ENCODE measurements around the gene KRT23.
"Not testable (repeated sequence)": the region's sequence is repeated elsewhere in the genome, so short reads cannot be mapped to it uniquely, and the experiment has no call there.

The KRT23 gene

GRCh38 chr17:40936437-40936971 lies 942 bp downstream of the KRT23 start:
- no peak for DNase-seq

GRCh38 chr17:40935624-40936023 lies 1.8 kb downstream of the KRT23 start:
- H3K4me3 ChIP-seq (ENCODE audit: insufficient read depth, low read depth, low read length, poor library complexity, severe bottlenecking): no peak overlapping the region
- no peaks in the 10 kb centered on the region for H3K4me1 ChIP-seq (ENCODE audit: control insufficient read depth, insufficient read depth, low read length, poor library complexity, severe bottlenecking)
- H3K27me3 ChIP-seq (replicated peaks; ENCODE audit: control insufficient read depth, insufficient read depth, low read length, poor library complexity, severe bottlenecking): no peaks in the 10 kb centered on the region
- no peaks in the 10 kb centered on the region for H3K36me3 ChIP-seq (ENCODE audit: control insufficient read depth, insufficient read depth, low read length)
- no peaks in the 10 kb centered on the region for H3K9me3 ChIP-seq (ENCODE audit: control insufficient read depth, low read length)
- no peak overlapping the region for H3K27ac ChIP-seq (ENCODE audit: insufficient read depth, low read length, poor library complexity, severe bottlenecking)
- DNase-seq: no peak

More at GRCh38 chr17:40936437-40936971, 942 bp downstream of the KRT23 start:
- Histone ChIP-seq H3K4me3 (ENCODE audit: insufficient read depth, low read depth, low read length, poor library complexity, severe bottlenecking) (no peak overlapping the region), H3K27ac (ENCODE audit: insufficient read depth, low read length, poor library complexity, severe bottlenecking) (no peak overlapping the region), H3K9me3 (ENCODE audit: control insufficient read depth, low read length) (no peaks in the 10 kb centered on the region), H3K36me3 (ENCODE audit: control insufficient read depth, insufficient read depth, low read length) (no peaks in the 10 kb centered on the region), H3K27me3 (replicated peaks; ENCODE audit: control insufficient read depth, insufficient read depth, low read length, poor library complexity, severe bottlenecking) (no peaks in the 10 kb centered on the region), H3K4me1 (ENCODE audit: control insufficient read depth, insufficient read depth, low read length, poor library complexity, severe bottlenecking) (no peaks in the 10 kb centered on the region)

- Histone ChIP-seq H3K36me3 (ENCODE audit: control insufficient read depth, insufficient read depth, low read length) (no peaks in the 10 kb centered on the region), H3K27ac (ENCODE audit: insufficient read depth, low read length, poor library complexity, severe bottlenecking) (no peak overlapping the region), H3K9me3 (ENCODE audit: control insufficient read depth, low read length) (no peaks in the 10 kb centered on the region), H3K4me3 (ENCODE audit: insufficient read depth, low read depth, low read length, poor library complexity, severe bottlenecking) (no peak overlapping the region), H3K27me3 (replicated peaks; ENCODE audit: control insufficient read depth, insufficient read depth, low read length, poor library complexity, severe bottlenecking) (no peaks in the 10 kb centered on the region), H3K4me1 (ENCODE audit: control insufficient read depth, insufficient read depth, low read length, poor library complexity, severe bottlenecking) (no peaks in the 10 kb centered on the region)
- DNase-seq: no peak
These were observed 4.8 kb downstream of the KRT23 start for GRCh38 chr17:40932608-40933007.

- Histone ChIP-seq H3K4me1 (ENCODE audit: control insufficient read depth, insufficient read depth, low read length, poor library complexity, severe bottlenecking) (no peaks in the 10 kb centered on the region), H3K9me3 (ENCODE audit: control insufficient read depth, low read length) (no peaks in the 10 kb centered on the region), H3K27ac (ENCODE audit: insufficient read depth, low read length, poor library complexity, severe bottlenecking) (no peak overlapping the region), H3K36me3 (ENCODE audit: control insufficient read depth, insufficient read depth, low read length) (no peaks in the 10 kb centered on the region), H3K4me3 (ENCODE audit: insufficient read depth, low read depth, low read length, poor library complexity, severe bottlenecking) (no peak overlapping the region), H3K27me3 (replicated peaks; ENCODE audit: control insufficient read depth, insufficient read depth, low read length, poor library complexity, severe bottlenecking) (no peaks in the 10 kb centered on the region)
- DNase-seq: no peak
These were observed 6.1 kb downstream of the KRT23 start for GRCh38 chr17:40931311-40931710.

- no peaks in the 10 kb centered on the region for H3K36me3 ChIP-seq (ENCODE audit: control insufficient read depth, insufficient read depth, low read length)
- H3K27ac ChIP-seq (ENCODE audit: insufficient read depth, low read length, poor library complexity, severe bottlenecking): no peak overlapping the region
- H3K4me3 ChIP-seq (ENCODE audit: insufficient read depth, low read depth, low read length, poor library complexity, severe bottlenecking): no peak overlapping the region
- no peaks in the 10 kb centered on the region for H3K9me3 ChIP-seq (ENCODE audit: control insufficient read depth, low read length)
- H3K4me1 ChIP-seq (ENCODE audit: control insufficient read depth, insufficient read depth, low read length, poor library complexity, severe bottlenecking): no peaks in the 10 kb centered on the region
- no peak for DNase-seq
- no peaks in the 10 kb centered on the region for H3K27me3 ChIP-seq (replicated peaks; ENCODE audit: control insufficient read depth, insufficient read depth, low read length, poor library complexity, severe bottlenecking)
These were observed 11.1 kb downstream of the KRT23 start for GRCh38 chr17:40926341-40926740.

GRCh38 chr17:40922239-40922638 lies 15.2 kb downstream of the KRT23 start:
- Histone ChIP-seq H3K4me1 (ENCODE audit: control insufficient read depth, insufficient read depth, low read length, poor library complexity, severe bottlenecking) (peaks cover 4% of the 10 kb centered on the region), H3K27me3 (replicated peaks; ENCODE audit: control insufficient read depth, insufficient read depth, low read length, poor library complexity, severe bottlenecking) (no peaks in the 10 kb centered on the region), H3K9me3 (ENCODE audit: control insufficient read depth, low read length) (no peaks in the 10 kb centered on the region), H3K27ac (ENCODE audit: insufficient read depth, low read length, poor library complexity, severe bottlenecking) (no peak overlapping the region), H3K36me3 (ENCODE audit: control insufficient read depth, insufficient read depth, low read length) (no peaks in the 10 kb centered on the region), H3K4me3 (ENCODE audit: insufficient read depth, low read depth, low read length, poor library complexity, severe bottlenecking) (no peak overlapping the region)
- no peak for DNase-seq

- Histone ChIP-seq H3K9me3 (ENCODE audit: control insufficient read depth, low read length) (no peaks in the 10 kb centered on the region), H3K36me3 (ENCODE audit: control insufficient read depth, insufficient read depth, low read length) (no peaks in the 10 kb centered on the region), H3K4me3 (ENCODE audit: insufficient read depth, low read depth, low read length, poor library complexity, severe bottlenecking) (no peak overlapping the region), H3K4me1 (ENCODE audit: control insufficient read depth, insufficient read depth, low read length, poor library complexity, severe bottlenecking) (peaks cover 4% of the 10 kb centered on the region), H3K27me3 (replicated peaks; ENCODE audit: control insufficient read depth, insufficient read depth, low read length, poor library complexity, severe bottlenecking) (no peaks in the 10 kb centered on the region), H3K27ac (ENCODE audit: insufficient read depth, low read length, poor library complexity, severe bottlenecking) (no peak overlapping the region)
- no peak for DNase-seq
These were observed 16.4 kb downstream of the KRT23 start for GRCh38 chr17:40921026-40921425.

GRCh38 chr17:40917116-40917515 lies 20.3 kb downstream of the KRT23 start:
- not testable (repeated sequence) for H3K4me3 ChIP-seq (ENCODE audit: insufficient read depth, low read depth, low read length, poor library complexity, severe bottlenecking); H3K27me3 ChIP-seq (replicated peaks; ENCODE audit: control insufficient read depth, insufficient read depth, low read length, poor library complexity, severe bottlenecking); DNase-seq; H3K9me3 ChIP-seq (ENCODE audit: control insufficient read depth, low read length); H3K36me3 ChIP-seq (ENCODE audit: control insufficient read depth, insufficient read depth, low read length); H3K27ac ChIP-seq (ENCODE audit: insufficient read depth, low read length, poor library complexity, severe bottlenecking); H3K4me1 ChIP-seq (ENCODE audit: control insufficient read depth, insufficient read depth, low read length, poor library complexity, severe bottlenecking)

GRCh38 chr17:40916366-40916765 lies 21.1 kb downstream of the KRT23 start:
- peaks cover 4% of the 10 kb centered on the region for H3K4me1 ChIP-seq (ENCODE audit: control insufficient read depth, insufficient read depth, low read length, poor library complexity, severe bottlenecking)
- no peaks in the 10 kb centered on the region for H3K9me3 ChIP-seq (ENCODE audit: control insufficient read depth, low read length)
- H3K27me3 ChIP-seq (replicated peaks; ENCODE audit: control insufficient read depth, insufficient read depth, low read length, poor library complexity, severe bottlenecking): no peaks in the 10 kb centered on the region
- H3K27ac ChIP-seq (ENCODE audit: insufficient read depth, low read length, poor library complexity, severe bottlenecking): no peak overlapping the region
- H3K4me3 ChIP-seq (ENCODE audit: insufficient read depth, low read depth, low read length, poor library complexity, severe bottlenecking): no peak overlapping the region
- no peaks in the 10 kb centered on the region for H3K36me3 ChIP-seq (ENCODE audit: control insufficient read depth, insufficient read depth, low read length)
- no peak for DNase-seq

GRCh38 chr17:40915721-40916256 lies 21.7 kb downstream of the KRT23 start:
- Histone ChIP-seq H3K27me3 (replicated peaks; ENCODE audit: control insufficient read depth, insufficient read depth, low read length, poor library complexity, severe bottlenecking) (no peaks in the 10 kb centered on the region), H3K27ac (ENCODE audit: insufficient read depth, low read length, poor library complexity, severe bottlenecking) (no peak overlapping the region), H3K4me1 (ENCODE audit: control insufficient read depth, insufficient read depth, low read length, poor library complexity, severe bottlenecking) (no peaks in the 10 kb centered on the region), H3K9me3 (ENCODE audit: control insufficient read depth, low read length) (no peaks in the 10 kb centered on the region), H3K36me3 (ENCODE audit: control insufficient read depth, insufficient read depth, low read length) (no peaks in the 10 kb centered on the region), H3K4me3 (ENCODE audit: insufficient read depth, low read depth, low read length, poor library complexity, severe bottlenecking) (no peak overlapping the region)
- no peak for DNase-seq

Data from effector memory CD4-positive, alpha-beta T cell (primary cell).